ENCODE measurements around the gene FBXW8.

DNA sequence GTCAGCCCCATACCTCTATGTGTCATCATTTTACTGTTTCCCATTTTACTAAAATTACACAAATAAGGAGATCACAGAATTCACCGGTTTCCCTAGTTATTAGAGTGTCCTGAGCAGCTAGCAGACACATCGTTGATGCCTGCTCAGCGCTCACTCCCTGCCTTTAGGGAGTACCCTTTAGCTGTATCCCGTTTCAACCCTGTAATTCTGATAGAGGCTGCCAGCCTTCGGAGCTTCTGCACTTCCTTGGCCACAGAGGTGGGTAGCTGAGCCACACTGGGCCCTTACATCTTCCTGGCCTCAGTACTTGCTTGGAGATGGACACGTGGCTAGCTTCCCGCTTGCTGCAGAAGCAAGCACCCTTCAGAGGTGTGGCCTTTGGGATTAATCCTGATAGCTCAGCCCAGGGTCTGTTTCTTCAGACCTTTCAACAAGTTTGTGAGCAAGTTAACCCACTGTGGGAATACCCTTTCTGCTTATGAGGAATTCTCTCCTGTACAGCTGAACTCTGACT lies 14.3 kb upstream of the FBXW8 start:
- TF ChIP-seq, protein P1, sequence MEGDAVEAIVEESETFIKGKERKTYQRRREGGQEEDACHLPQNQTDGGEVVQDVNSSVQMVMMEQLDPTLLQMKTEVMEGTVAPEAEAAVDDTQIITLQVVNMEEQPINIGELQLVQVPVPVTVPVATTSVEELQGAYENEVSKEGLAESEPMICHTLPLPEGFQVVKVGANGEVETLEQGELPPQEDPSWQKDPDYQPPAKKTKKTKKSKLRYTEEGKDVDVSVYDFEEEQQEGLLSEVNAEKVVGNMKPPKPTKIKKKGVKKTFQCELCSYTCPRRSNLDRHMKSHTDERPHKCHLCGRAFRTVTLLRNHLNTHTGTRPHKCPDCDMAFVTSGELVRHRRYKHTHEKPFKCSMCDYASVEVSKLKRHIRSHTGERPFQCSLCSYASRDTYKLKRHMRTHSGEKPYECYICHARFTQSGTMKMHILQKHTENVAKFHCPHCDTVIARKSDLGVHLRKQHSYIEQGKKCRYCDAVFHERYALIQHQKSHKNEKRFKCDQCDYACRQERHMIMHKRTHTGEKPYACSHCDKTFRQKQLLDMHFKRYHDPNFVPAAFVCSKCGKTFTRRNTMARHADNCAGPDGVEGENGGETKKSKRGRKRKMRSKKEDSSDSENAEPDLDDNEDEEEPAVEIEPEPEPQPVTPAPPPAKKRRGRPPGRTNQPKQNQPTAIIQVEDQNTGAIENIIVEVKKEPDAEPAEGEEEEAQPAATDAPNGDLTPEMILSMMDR (IDR thresholded peaks at IDR 0.05 in 4 of 5, conservative IDR thresholded peaks at IDR 0.05 in 1 of 5): no peak
- TF ChIP-seq POLR2A (IDR thresholded peaks at IDR 0.05): no peak
